BE2C (cell line): ENCODE data around the gene ARHGAP26.
"Not testable (repeated sequence)": the region's sequence is repeated elsewhere in the genome, so short reads cannot be mapped to it uniquely, and the experiment has no call there.

ENCODE experiments used
- DNase-seq: peaks from one replicate; pipeline ENCODE4 v3.0.0-alpha.2; 2020
- H3K27me3 ChIP-seq: fragments of 250-450 bp; sonication (Bioruptor Pico); 2 replicates; pipeline ENCODE4 v1.5.1; 2020; ENCODE audit warnings: mild to moderate bottlenecking
- H3K36me3 ChIP-seq: fragments of 250-450 bp; sonication (Bioruptor Pico); 2 replicates; pipeline ENCODE4 v1.5.1; 2020; ENCODE audit warnings: mild to moderate bottlenecking
- H3K4me1 ChIP-seq: fragments of 250-450 bp; sonication (Bioruptor Pico); 2 replicates; pipeline ENCODE4 v1.5.1; 2020
- H3K4me3 ChIP-seq: 2 replicates; pipeline ENCODE4 v1.5.1; 2011; ENCODE audit warnings: low read depth, low read length
- H3K9me3 ChIP-seq: fragments of 250-450 bp; sonication (Bioruptor Pico); 2 replicates; pipeline ENCODE4 v1.5.1; 2020
- CTCF ChIP-seq: IDR thresholded peaks from 2 replicates; pipeline ENCODE4 v1.5.1; 2012; ENCODE audit warnings: mild to moderate bottlenecking, low read depth, low read length

The ARHGAP26 gene

GRCh38 chr5:142952229-142952628 lies 182.1 kb downstream of the ARHGAP26 start:
- TF ChIP-seq CTCF = no peak
- Histone ChIP-seq H3K9me3 (no peaks in the 10 kb centered on the region), H3K36me3 (no peaks in the 10 kb centered on the region), H3K4me1 (no peaks in the 10 kb centered on the region), H3K4me3 (no peak overlapping the region), H3K27me3 (no peaks in the 10 kb centered on the region)
- DNase-seq = no peak

- H3K4me3 ChIP-seq, H3K36me3 ChIP-seq, H3K27me3 ChIP-seq, H3K9me3 ChIP-seq, DNase-seq, H3K4me1 ChIP-seq: not testable (repeated sequence)
Observed at GRCh38 chr5:142952871-142953270, 182.7 kb downstream of the ARHGAP26 start.

- H3K36me3 ChIP-seq = no peaks in the 10 kb centered on the region
- no peaks in the 10 kb centered on the region for H3K9me3 ChIP-seq
- TF ChIP-seq CTCF = no peak
- H3K27me3 ChIP-seq = no peaks in the 10 kb centered on the region
- no peak for DNase-seq
- no peak overlapping the region for H3K4me3 ChIP-seq
- peaks cover 5% of the 10 kb centered on the region for H3K4me1 ChIP-seq
Observed at GRCh38 chr5:142954455-142954854, 184.3 kb downstream of the ARHGAP26 start.

- peaks cover 12% of the 10 kb centered on the region for H3K4me1 ChIP-seq
- no peaks in the 10 kb centered on the region for H3K9me3 ChIP-seq
- H3K36me3 ChIP-seq = no peaks in the 10 kb centered on the region
- DNase-seq = no peak
- H3K27me3 ChIP-seq = no peaks in the 10 kb centered on the region
- TF ChIP-seq CTCF = no peak
- no peak overlapping the region for H3K4me3 ChIP-seq
Observed at GRCh38 chr5:142955628-142956027, 185.5 kb downstream of the ARHGAP26 start.

GRCh38 chr5:142957528-142957927 lies 187.4 kb downstream of the ARHGAP26 start:
- peaks cover 12% of the 10 kb centered on the region for H3K4me1 ChIP-seq
- H3K27me3 ChIP-seq = no peaks in the 10 kb centered on the region
- no peak for TF ChIP-seq CTCF
- no peaks in the 10 kb centered on the region for H3K9me3 ChIP-seq
- H3K36me3 ChIP-seq = no peaks in the 10 kb centered on the region
- DNase-seq = no peak
- H3K4me3 ChIP-seq = no peak overlapping the region

- peak; percentile 63 for DNase-seq
- no peaks in the 10 kb centered on the region for H3K9me3 ChIP-seq
- H3K4me1 ChIP-seq = peaks cover 12% of the 10 kb centered on the region
- H3K36me3 ChIP-seq = no peaks in the 10 kb centered on the region
- no peaks in the 10 kb centered on the region for H3K27me3 ChIP-seq
- no peak overlapping the region for H3K4me3 ChIP-seq
- no peak for TF ChIP-seq CTCF
Observed at GRCh38 chr5:142958944-142959682, 188.9 kb downstream of the ARHGAP26 start.
